Hepatocyte (in vitro differentiated cells): ENCODE data around the gene PDE4D.

Source experiments
- EZH2 ChIP-seq: fragments of 200-600 bp; sonication (generic); IDR thresholded peaks from 2 replicates; pipeline ENCODE4 v1.6.1; 2016; ENCODE audit warnings: antibody characterized with exemption, mild to moderate bottlenecking, borderline replicate concordance
- TF ChIP-seq, protein P1 (sequence below): fragments of 200-600 bp; sonication (generic); IDR thresholded peaks from 2 replicates; pipeline ENCODE4 v1.5.1; 2016; ENCODE audit warnings: antibody characterized with exemption, mild to moderate bottlenecking; ENCODE audit not compliant: poor library complexity

- TF ChIP-seq, protein P1, sequence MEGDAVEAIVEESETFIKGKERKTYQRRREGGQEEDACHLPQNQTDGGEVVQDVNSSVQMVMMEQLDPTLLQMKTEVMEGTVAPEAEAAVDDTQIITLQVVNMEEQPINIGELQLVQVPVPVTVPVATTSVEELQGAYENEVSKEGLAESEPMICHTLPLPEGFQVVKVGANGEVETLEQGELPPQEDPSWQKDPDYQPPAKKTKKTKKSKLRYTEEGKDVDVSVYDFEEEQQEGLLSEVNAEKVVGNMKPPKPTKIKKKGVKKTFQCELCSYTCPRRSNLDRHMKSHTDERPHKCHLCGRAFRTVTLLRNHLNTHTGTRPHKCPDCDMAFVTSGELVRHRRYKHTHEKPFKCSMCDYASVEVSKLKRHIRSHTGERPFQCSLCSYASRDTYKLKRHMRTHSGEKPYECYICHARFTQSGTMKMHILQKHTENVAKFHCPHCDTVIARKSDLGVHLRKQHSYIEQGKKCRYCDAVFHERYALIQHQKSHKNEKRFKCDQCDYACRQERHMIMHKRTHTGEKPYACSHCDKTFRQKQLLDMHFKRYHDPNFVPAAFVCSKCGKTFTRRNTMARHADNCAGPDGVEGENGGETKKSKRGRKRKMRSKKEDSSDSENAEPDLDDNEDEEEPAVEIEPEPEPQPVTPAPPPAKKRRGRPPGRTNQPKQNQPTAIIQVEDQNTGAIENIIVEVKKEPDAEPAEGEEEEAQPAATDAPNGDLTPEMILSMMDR = no peak
- no peak for TF ChIP-seq EZH2
Measured at GRCh38 chr5:59607138-59607765, 286.3 kb downstream of the PDE4D start.
